HepG2 (cell line): ENCODE data around the gene IFT80. TPM values are rescaled to one million over a fixed set of nuclear protein-coding genes. Genes with fewer than 3 reads are reported as not detected.

Experiments
- ARNT2 ChIP-seq: sonication (generic); formaldehyde crosslinking; IDR thresholded peaks from 2 replicates; pipeline ENCODE4 v1.8.0; 2022; ENCODE audit warnings: mild to moderate bottlenecking, low read depth, missing genetic modification reagents, moderate library complexity
- ATF5 ChIP-seq: sonication (generic); formaldehyde crosslinking; IDR thresholded peaks from 2 replicates; pipeline ENCODE4 v1.4.0; 2020; ENCODE audit warnings: mild to moderate bottlenecking, low read depth, missing genetic modification reagents
- BRD4 ChIP-seq: sonication (generic); formaldehyde crosslinking; IDR thresholded peaks from 2 replicates; pipeline ENCODE4 v1.4.0; 2020; ENCODE audit warnings: missing genetic modification reagents
- CEBPG ChIP-seq: IDR thresholded peaks from 2 replicates; pipeline ENCODE4 v1.6.1; 2016
- CERS6 ChIP-seq: sonication (generic); formaldehyde crosslinking; IDR thresholded peaks from 2 replicates; pipeline ENCODE4 v1.5.0; 2020; ENCODE audit warnings: missing genetic modification reagents
- KMT2B ChIP-seq: IDR thresholded peaks from 2 replicates; pipeline ENCODE4 v1.6.1; 2016; ENCODE audit warnings: missing genetic modification reagents, missing compliant biosample characterization
- MEF2D ChIP-seq: sonication (generic); formaldehyde crosslinking; IDR thresholded peaks from 2 replicates; pipeline ENCODE4 v1.5.1; 2020; ENCODE audit warnings: mild to moderate bottlenecking, missing genetic modification reagents
- RAD51 ChIP-seq: fragments of 450-650 bp; IDR thresholded peaks from 2 replicates; pipeline ENCODE4 v1.6.1; 2016; ENCODE audit warnings: borderline replicate concordance
- RXRA ChIP-seq: sonication (generic); formaldehyde crosslinking; IDR thresholded peaks from 2 replicates; pipeline ENCODE4 v1.5.1; 2020; ENCODE audit warnings: missing genetic modification reagents
- SCMH1 ChIP-seq: sonication (generic); formaldehyde crosslinking; IDR thresholded peaks from 2 replicates; pipeline ENCODE4 v1.9.0; 2021; ENCODE audit warnings: missing genetic modification reagents, mild to moderate bottlenecking, borderline replicate concordance
- THAP7 ChIP-seq: sonication (generic); formaldehyde crosslinking; IDR thresholded peaks from 2 replicates; pipeline ENCODE4 v1.8.1; 2023; ENCODE audit warnings: mild to moderate bottlenecking, missing genetic modification reagents
- U2AF1 ChIP-seq: fragments of 200-400 bp; formaldehyde crosslinking; optimal IDR thresholded peaks from 2 replicates; pipeline ENCODE3; 2017; ENCODE audit warnings: mild to moderate bottlenecking, low read depth, low read length
- ZBTB44 ChIP-seq: sonication (generic); formaldehyde crosslinking; IDR thresholded peaks from 2 replicates; pipeline ENCODE4 v1.4.0; 2020; ENCODE audit warnings: missing genetic modification reagents
- ZBTB49 ChIP-seq: sonication (generic); formaldehyde crosslinking; IDR thresholded peaks from 2 replicates; pipeline ENCODE4 v1.4.0; 2020; ENCODE audit warnings: missing genetic modification reagents, borderline replicate concordance
- ZNF143 ChIP-seq: sonication (generic); formaldehyde crosslinking; IDR thresholded peaks from 2 replicates; pipeline ENCODE4 v1.4.0; 2020; ENCODE audit warnings: missing genetic modification reagents
- ZNF44 ChIP-seq: sonication (generic); formaldehyde crosslinking; IDR thresholded peaks from 2 replicates; pipeline ENCODE4 v1.5.1; 2020; ENCODE audit warnings: mild to moderate bottlenecking, missing genetic modification reagents
- ZNF512B ChIP-seq: sonication (generic); formaldehyde crosslinking; IDR thresholded peaks from 2 replicates; pipeline ENCODE4 v1.5.1; 2020; ENCODE audit warnings: missing genetic modification reagents, mild to moderate bottlenecking, borderline replicate concordance
- ZNF704 ChIP-seq: sonication (generic); formaldehyde crosslinking; IDR thresholded peaks from 2 replicates; pipeline ENCODE4 v1.8.1; 2023; ENCODE audit warnings: mild to moderate bottlenecking, inconsistent platforms, moderate library complexity, missing genetic modification reagents, borderline replicate concordance
- polyA plus RNA-seq, 8 experiments: library from polyadenylated mRNA; depleted of rRNA in 3 of 8; stranded (reverse) in 7 of 8; unstranded in 1 of 8; fragments of >200 nt; fragmentation: Illumina TruSeq in 4 of 8; extraction: Trizol in 4 of 8; gene quantifications; 2 replicates each; pipeline versions ENCODE4 v1.2.1 to v1.2.3, GENCODE V29; 2011 to 2016; ENCODE audit warnings: low read depth in 4 of 8, missing spikeins in 1 of 8, mixed read lengths in 1 of 8; ENCODE audit not compliant: insufficient read depth in 1 of 8
- total RNA-seq, 5 experiments: library from RNA; depleted of rRNA; stranded (reverse); fragments of >200 nt; fragmentation: Illumina TruSeq; extraction: Trizol; gene quantifications; 2 replicates each; pipeline ENCODE4 v1.2.3, GENCODE V29; 2016; ENCODE audit warnings: low read depth in 1 of 5

The IFT80 gene
- total and polyA plus RNA-seq, 2 of the 13 experiments (the other 11 are each of a cell fraction or from before 2014, with no cell fraction given), result 11.4 to 15.7 TPM

GRCh38 chr3:160399125-160400029 is at the start of gene IFT80, which contains the start of gene SMC4 (continued):
- TF ChIP-seq ZNF704 (CRISPR knock-in tag), result no peak
- TF ChIP-seq BRD4 (CRISPR knock-in tag), result peak; percentile 27; the same call in 1 of the 2 replicates
- no peak for TF ChIP-seq RXRA
- TF ChIP-seq ZBTB44, result no peak
- no peak for TF ChIP-seq ZBTB49 (CRISPR knock-in tag)
- peak; percentile 79; the same call in 1 of the 2 replicates for TF ChIP-seq KMT2B (CRISPR knock-in tag)
- no peak for TF ChIP-seq ATF5
- no peak for TF ChIP-seq U2AF1
- no peak for TF ChIP-seq ZNF44 (CRISPR knock-in tag)
- no peak for TF ChIP-seq CERS6 (CRISPR knock-in tag)
- peak; percentile 90 for TF ChIP-seq ZNF143
- TF ChIP-seq MEF2D (CRISPR knock-in tag), result no peak; the same call in 1 of the 2 replicates
- no peak for TF ChIP-seq RAD51
- TF ChIP-seq SCMH1 (CRISPR knock-in tag), result no peak
- TF ChIP-seq ARNT2, result peak; percentile 92
- TF ChIP-seq CEBPG (CRISPR knock-in tag), result 0 out of 2 replicates have a peak, but pooled peaks have one; percentile 5
- no peak for TF ChIP-seq ZNF512B (CRISPR knock-in tag)
- no peak for TF ChIP-seq THAP7
